GM13977 (cell line): ENCODE results near the gene CRNKL1.
A peak's percentile ranks its signal among the peaks of the same experiment; 100 is the strongest.
"Not testable (repeated sequence)": the region's sequence is repeated elsewhere in the genome, so short reads cannot be mapped to it uniquely, and the experiment has no call there.

Source experiments
- DNase-seq: peaks from one replicate; pipeline ENCODE4 v3.0.0; 2012; ENCODE audit warnings: low spot score
- CTCF ChIP-seq: IDR thresholded peaks from 2 replicates; pipeline ENCODE4 v1.5.1; 2012; ENCODE audit warnings: mild to moderate bottlenecking, control low read depth; ENCODE audit not compliant: insufficient read depth; ENCODE audit errors: extremely low read depth, missing control alignments
- in situ Hi-C: fragments of 300-500 bp; cut with MboI; formaldehyde crosslinking; loops from one replicate; pipeline ENCODE4 v1.12.0; 2022; ENCODE audit warnings: low sequenced_read_pairs, low pct_unique_long_range_greater_than_20kb, mixed read lengths, inconsistent platforms; ENCODE audit not compliant: unreplicated experiment

The CRNKL1 gene

DNA sequence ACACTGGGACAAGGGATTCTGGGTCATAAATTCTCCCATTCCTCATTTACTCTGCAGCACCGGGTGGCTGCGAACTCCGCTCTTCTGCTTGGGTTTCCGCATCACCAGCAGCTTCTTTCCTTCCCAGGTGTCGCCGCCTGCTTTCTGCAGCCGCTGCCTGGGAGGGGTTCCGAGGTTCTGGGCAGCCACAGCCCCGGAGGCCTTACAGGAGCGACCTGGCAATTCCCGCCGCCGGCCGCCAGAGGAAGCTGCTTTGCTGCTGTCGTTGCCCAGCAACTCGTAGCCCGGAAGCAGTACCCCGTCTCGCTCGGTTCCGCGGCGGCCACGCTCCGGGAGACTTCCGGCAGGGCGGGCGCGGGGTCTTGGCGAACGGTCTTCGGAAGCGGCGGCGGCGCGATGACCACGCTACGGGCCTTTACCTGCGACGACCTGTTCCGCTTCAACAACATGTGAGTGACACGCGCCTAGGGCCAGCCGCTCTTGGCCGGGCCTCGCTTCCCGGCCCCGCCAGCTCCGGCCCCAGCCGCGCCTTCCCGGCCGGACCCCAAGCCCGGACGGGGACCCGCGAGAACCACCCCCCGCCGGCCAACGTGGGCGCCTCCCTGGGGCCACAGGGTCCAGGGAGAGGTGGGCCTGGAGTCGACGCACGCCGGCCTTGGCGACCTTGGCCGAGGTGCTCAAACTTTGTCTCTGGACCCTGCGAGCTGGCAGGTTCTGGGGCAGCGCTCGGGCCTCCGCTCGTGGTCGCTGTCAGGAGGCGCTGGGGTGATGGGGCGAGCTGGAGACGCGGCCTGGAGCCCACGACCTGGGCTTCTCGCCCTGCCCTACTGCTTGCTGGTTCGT lies 35.0 kb downstream of the CRNKL1 start, which contains the start of gene NAA20:
Gene NAA20, plus strand, starts transcription at position 362 of the 843 bp plus-strand sequence. Its CDS starts 35 bp downstream, at position 397.
- peak; percentile 96 for DNase-seq
- peak; percentile 74 for TF ChIP-seq CTCF
- in situ Hi-C loops: no loop called here

DNA sequence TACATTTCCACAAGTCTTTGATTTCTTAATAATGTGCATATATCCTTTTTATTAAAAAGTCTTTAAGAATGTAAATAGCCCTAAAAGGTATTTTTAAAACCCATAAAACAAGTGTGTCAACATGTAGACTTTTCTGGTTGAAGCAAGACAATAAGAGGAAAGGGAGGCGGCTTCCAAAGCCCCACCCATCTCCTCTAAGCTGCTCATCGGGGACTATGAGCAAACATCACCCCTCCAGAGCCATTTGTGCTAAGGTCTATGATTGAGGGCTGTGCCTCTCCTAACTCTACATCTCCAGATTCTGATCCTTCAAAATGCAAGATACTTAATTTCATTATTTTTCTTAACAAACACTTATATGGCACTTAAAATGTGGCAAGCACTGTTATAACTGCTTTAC lies 37.6 kb downstream of the CRNKL1 start:
- no peak for TF ChIP-seq CTCF
- DNase-seq: no peak
- in situ Hi-C loops: no loop called here

- in situ Hi-C loops: no loop called here
- DNase-seq: no peak
- no peak for TF ChIP-seq CTCF
Observed at GRCh38 chr20:20012541-20012940, 39.7 kb downstream of the CRNKL1 start.

GRCh38 chr20:20010639-20011500 lies 41.4 kb downstream of the CRNKL1 start:
- in situ Hi-C loops: no loop called here
- no peak for TF ChIP-seq CTCF
- no peak for DNase-seq

DNA sequence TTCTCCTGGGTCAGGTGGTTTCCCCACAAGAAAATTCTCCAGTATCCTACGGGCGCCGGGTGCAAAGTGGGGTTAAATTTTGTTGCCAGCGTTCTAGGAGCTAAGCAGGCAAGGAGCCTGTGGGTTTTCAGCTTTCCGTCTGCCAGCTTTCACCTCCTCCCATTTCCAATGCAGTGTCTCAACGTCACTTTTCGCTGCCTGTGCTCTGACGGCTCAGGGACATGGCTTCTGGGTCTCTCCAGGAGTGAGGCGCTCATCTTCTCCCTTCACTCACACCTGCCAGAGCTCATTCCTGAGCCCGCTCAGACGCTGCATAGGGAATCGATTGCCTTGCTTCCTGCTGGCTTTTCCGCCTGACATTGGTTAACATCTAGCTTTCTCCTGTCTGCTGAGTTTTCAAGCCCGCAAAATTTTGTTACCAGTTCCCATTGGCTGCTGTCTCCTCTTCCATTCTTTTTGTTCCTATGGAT lies 42.4 kb downstream of the CRNKL1 start:
- no peak for TF ChIP-seq CTCF
- no peak for DNase-seq
- in situ Hi-C loops: no loop called here

DNA sequence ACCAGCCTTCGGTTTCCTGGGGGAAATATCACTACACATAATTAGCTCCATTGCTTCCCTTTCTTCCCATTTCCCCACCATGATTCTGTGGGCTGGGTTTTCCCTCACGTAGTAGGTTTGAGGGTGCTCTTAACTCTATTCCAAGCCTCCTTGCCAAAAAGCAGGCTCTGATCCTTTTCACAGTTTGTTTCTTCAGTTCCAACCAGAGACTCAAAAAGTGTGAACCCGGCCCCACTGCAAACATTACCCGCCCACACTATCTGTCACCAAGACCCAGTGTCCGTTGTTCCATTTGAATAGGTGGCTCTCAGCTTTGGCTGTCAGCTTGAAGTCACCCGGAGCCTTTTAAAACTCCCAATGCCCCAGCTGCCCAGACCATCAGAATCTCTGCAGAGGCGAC lies 46.9 kb downstream of the CRNKL1 start:
- in situ Hi-C loops: no loop called here
- TF ChIP-seq CTCF: no peak
- no peak for DNase-seq

GRCh38 chr20:20003955-20004322 lies 48.3 kb downstream of the CRNKL1 start:
- DNase-seq, in situ Hi-C loops: not testable (repeated sequence)
